Limb (tissue), 2 donors: Measurements from ENCODE around the gene PARP1.

Source experiments
- DNase-seq, 2 donors: peaks; one replicate each; pipeline ENCODE4 v3.0.0-alpha.2; 2016; ENCODE audit errors: extremely low spot score in 2 of 2

Gene PARP1

GRCh38 chr1:226381226-226381998, 26.5 kb downstream of the PARP1 start:
- no peak for DNase-seq

GRCh38 chr1:226378071-226378470, 29.8 kb downstream of the PARP1 start:
- DNase-seq, result no peak

- DNase-seq, result no peak
Measured at GRCh38 chr1:226376300-226376699, 31.6 kb downstream of the PARP1 start.

- DNase-seq, result no peak
Measured at GRCh38 chr1:226373376-226373775, 34.5 kb downstream of the PARP1 start.

- no peak for DNase-seq
Measured at GRCh38 chr1:226372885-226373284, 35.0 kb downstream of the PARP1 start.

- DNase-seq, result no peak
Measured at GRCh38 chr1:226371866-226372490, 35.9 kb downstream of the PARP1 start.

- DNase-seq, result no peak
Measured at GRCh38 chr1:226371027-226371694, 36.7 kb downstream of the PARP1 start.

- no peak for DNase-seq
Measured at GRCh38 chr1:226370144-226370923, 37.6 kb downstream of the PARP1 start.

GRCh38 chr1:226369110-226369509, 38.8 kb downstream of the PARP1 start:
- DNase-seq, result no peak

- DNase-seq, result no peak
Measured at GRCh38 chr1:226366290-226366689, 41.6 kb downstream of the PARP1 start.

- DNase-seq, result no peak
Measured at GRCh38 chr1:226365831-226366231, 42.1 kb downstream of the PARP1 start.

- no peak for DNase-seq
Measured at GRCh38 chr1:226364901-226365565, 42.9 kb downstream of the PARP1 start.

- DNase-seq, result no peak
Measured at GRCh38 chr1:226364514-226364899, 43.4 kb downstream of the PARP1 start.

- DNase-seq, result no peak
Measured at GRCh38 chr1:226363801-226364513, 43.9 kb downstream of the PARP1 start.

- no peak for DNase-seq
Measured at GRCh38 chr1:226362891-226363447, 44.9 kb downstream of the PARP1 start.

- no peak for DNase-seq
Measured at GRCh38 chr1:226362361-226362760, 45.5 kb downstream of the PARP1 start.

- DNase-seq, result no peak
Measured at GRCh38 chr1:226360106-226360746, 47.7 kb downstream of the PARP1 start.

- no peak for DNase-seq
Measured at GRCh38 chr1:226357416-226357815, 50.5 kb downstream of the PARP1 start.

- DNase-seq, result peak; percentile 43 to 64
Measured at GRCh38 chr1:226355669-226356551, 52.0 kb downstream of the PARP1 start.
